ENCODE data around the gene DEDD. TPM values are rescaled to one million over a fixed set of nuclear protein-coding genes. Genes with fewer than 3 reads are reported as not detected.
A peak's percentile ranks its signal among the peaks of the same experiment; 100 is the strongest.

The DEDD gene, protein sequence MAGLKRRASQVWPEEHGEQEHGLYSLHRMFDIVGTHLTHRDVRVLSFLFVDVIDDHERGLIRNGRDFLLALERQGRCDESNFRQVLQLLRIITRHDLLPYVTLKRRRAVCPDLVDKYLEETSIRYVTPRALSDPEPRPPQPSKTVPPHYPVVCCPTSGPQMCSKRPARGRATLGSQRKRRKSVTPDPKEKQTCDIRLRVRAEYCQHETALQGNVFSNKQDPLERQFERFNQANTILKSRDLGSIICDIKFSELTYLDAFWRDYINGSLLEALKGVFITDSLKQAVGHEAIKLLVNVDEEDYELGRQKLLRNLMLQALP
- total RNA-seq = 39.1 and 64.8 TPM in 2 replicates

DNA sequence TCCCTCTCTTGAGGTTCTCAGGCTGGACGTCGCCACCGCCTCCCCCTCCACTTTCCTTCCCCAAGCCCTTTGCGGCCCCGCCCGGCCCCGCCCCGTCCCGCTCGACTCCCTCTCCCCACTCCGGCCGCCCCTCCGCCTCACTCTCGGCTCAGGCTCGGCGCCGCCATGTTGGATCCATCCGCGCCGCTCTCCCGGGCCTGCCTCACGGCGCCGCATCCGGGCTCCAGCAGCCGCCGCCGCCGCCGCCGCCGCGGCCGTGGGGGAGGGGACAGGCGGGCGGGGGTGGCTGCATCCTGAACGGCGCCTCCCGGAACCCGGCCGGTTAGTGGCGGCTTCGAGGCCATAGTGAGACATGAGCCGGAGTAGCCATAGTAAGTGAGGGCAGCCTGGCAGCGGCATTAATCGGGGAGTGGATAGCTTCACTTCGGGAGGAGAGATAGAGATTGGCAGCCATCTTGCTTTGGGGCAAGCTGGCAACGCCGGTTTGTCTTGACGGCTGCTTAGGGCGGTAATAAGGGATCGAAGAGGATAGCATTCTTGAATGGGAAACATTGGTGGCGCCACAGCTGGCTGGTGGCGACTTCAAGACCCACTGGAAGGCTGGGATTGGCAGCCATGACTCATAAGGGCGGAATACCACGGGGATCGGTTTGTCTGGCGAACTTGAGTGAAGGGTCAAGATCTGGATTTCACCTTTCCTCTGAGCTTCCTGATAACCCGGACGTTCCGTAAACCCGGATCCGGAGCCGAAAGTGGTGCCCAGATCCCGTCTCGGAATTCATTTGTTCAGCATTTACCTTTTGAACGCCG lies at the start of gene DEDD:
Gene DEDD, minus strand, starts transcription at position 258 of the 810 bp plus-strand sequence. CDS start 8,205 bp downstream, outside the sequence.
- peak; percentile 97 for DNase-seq

DNA sequence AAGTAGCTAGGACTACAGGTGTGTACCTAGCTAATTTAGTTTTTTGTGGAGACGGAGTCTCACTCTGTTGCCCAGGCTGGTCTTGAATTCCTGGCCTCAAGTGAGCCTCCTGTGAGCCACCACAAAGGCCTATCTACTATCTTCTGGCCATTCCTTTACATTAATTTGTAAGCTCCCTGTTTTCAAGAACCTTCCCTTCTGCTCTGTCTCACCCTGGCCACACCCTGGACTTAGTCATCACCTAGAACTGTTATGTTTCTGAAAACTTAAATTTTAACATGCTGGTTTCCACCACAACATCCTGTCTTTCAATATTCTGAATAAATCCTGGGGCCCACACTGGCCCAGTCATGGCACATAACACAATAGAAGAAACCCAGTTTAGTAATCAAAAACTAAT lies 49.7 kb upstream of the DEDD start:
- DNase-seq = no peak

DNA sequence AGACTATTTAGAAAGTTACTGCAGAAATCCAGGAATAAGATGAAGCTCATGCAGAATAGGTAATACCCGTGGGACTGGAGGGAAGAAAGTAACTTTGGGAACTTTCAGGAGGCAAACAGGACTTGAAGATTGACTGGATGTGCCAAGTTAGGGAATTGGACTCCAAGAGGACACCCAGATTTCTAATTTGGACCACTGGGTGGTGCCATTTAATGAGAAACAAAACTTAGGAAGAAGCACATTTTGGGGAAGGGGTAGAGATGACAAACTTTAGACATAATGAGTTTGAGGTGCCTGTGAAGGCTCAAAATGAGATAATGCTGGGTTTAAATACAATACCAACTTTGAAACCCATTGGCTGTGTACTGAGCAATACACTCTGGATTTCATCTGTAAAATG lies 48.2 kb upstream of the DEDD start:
- peak; percentile 58 for DNase-seq

DNA sequence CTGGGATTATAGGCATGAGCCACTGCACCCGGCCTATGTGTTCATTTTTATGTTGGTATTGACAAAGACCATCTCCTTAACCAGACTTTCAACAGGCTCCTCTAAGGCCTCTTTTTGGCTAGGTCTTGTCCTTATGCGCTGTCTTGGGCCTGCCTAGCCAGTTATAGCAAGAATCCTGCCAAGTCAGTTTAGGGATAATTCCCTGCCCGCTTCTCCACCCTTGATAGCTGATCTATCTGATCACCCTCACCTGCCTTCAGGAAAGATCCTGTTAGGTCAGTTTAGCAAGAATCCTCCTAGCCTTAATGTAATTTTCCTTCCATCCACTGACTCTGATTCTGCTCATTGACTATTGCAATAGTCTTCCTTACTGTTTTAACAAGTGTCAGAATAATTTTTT lies 47.2 kb upstream of the DEDD start:
- no peak for DNase-seq

DNA sequence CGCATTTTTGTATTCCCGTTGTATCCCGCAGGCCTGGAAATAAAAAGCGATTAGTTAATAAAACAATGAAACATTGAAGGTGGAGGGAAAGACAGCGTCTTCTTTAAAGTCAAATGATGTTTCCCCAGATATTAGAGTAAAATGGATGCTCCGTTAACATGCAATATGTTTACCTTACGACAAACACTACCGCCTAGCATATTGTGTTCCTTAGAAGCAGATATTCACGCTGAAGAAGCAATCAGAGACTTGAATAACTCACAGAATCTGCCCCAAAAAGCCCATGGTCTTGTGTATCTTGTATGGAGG lies 45.4 kb upstream of the DEDD start:
- DNase-seq = no peak

DNA sequence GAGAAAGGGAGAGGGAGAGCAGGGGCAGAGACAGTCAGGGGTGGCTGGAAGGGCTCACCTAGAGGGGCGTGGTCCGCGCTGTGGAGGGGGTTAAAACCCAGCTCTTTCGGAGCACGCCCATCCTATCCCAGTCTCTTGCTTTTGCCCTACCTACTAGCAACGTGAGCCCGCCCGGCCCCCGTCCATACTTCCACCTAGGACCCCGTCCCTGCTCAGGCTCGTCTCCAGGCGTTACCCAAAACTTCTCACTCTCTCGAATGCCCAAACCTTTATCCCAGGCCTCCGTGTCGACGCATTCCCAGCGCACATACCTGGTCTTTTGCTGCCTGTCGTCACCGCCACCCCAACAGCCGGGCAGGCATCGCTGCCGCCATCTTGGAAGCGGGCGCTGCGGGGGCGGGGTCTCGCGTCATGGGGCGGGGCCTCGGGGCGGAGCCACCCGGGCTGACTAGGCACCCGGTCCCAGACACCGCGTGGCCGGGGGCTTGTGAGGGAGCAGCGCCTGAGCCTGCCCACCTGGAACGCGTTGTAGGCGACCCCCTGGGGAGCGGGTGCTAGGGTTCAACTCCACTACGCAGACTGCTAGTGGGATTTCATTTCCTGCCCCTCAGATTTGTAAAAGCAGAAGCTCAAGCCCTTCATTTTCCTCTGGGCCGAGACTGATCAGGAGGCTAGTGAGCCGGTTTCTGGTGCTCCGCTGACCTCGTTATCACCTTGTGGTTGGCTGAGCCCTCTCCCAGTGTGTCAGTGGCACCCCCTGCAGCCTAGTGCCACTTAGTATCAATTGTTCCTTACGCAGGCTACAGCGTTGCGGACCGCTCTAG lies 44.9 kb upstream of the DEDD start, which contains the start of gene B4GALT3:
Gene B4GALT3, minus strand, starts transcription at position 396 of the 824 bp plus-strand sequence. CDS start 1,447 bp downstream, outside the sequence.
- peak; percentile 87 for DNase-seq

DNA sequence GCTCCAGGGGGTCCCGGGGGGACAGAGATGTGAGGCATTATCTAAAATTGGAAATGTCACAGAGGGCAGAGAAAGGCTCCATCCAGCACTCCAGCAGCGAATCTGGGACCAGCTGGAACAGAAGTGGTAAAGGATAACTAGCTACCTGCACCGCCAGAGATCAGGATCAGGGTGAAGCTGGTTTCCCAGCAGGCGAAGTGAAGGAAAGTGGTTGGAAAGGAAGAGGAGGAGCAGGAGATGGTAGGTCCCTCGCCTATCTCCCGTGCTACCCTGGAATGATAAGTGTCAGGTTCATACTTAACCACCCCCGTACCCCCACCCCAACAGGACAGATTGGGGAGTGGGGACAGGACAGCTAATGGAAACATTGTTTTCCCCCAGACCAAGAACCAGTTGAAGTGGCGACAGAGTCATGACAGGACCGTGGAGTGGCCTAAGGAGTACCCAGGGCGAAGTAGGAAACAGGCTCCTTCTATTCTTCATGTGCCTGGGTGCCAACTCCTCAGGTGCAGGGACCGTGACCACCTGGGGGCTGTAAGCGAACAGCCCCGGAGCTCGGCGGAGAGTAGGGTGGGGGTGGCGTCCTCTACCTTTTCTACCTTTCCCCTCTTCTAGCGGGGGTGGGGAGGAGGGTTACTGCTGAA lies 44.1 kb upstream of the DEDD start:
- no peak for DNase-seq

DNA sequence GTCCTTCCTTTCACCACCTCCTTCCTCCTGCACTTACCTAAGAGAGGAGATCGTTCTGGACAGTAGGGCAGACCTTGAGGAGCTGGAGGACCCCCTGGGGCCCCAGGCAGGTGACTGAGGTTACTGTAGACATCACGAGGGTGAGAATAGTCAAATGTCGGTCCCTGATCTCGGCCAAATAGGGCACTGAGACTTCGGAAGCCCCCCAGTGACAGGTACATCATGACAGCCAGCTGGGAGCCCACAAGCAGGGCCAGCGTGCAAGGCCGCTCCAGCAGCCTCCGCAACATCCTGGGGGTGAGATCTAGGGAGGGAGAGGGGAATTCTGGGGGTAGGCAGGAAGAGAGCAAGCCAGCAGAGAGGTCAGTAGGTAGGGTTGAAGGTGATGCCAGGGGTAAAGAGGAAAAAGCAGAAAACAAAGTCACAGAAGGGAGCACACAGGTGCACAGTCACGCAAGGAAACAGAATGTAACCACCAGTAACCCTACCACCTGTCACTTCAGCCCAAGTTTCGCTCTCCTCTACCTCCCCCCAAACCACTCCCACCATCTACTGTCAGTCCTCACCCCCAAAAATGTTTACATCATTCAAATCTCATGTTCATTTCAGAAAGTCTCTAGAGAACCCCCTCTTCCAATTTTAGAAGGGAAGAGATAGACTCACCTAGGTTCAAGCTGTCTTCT lies 43.4 kb upstream of the DEDD start:
- no peak for DNase-seq

DNA sequence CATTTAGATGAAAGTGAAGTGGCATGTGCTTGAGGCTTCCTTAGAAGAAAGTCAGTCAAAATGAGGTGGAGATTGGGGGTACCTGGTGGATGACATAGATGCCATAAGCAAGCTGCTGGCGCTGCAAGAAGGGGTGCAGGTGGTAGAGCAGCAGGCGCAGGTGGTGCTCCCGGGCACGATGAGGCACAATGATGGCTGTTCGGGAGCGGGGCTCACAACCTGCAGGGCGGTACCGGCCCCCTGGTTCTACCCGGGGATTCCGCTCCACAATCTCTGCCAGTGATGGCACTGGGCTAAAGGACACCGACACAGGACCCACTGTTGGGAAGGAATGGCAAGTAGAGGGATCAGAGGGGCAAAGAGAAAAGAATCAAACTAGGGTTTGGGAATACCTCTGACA lies 42.4 kb upstream of the DEDD start:
- no peak for DNase-seq

DNA sequence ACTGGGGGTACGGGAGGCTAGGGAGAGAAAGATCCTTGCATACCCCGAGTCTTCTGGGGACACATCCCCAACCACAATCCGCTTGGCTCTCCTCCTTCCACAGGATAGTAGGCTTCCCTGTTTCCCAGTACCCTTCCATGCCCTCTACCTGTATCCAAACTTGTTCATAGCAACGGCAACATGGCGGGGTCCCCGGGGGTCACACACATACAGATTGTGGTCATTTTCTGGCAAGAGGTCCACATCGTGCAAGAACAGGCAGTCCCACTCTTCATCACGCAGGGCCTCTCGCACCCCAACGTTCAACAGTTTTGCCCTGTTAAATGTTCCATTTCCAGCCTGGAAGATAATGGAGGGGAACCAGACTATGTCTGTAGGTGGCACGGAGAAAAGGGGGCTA lies 41.2 kb upstream of the DEDD start:
- no peak for DNase-seq

DNA sequence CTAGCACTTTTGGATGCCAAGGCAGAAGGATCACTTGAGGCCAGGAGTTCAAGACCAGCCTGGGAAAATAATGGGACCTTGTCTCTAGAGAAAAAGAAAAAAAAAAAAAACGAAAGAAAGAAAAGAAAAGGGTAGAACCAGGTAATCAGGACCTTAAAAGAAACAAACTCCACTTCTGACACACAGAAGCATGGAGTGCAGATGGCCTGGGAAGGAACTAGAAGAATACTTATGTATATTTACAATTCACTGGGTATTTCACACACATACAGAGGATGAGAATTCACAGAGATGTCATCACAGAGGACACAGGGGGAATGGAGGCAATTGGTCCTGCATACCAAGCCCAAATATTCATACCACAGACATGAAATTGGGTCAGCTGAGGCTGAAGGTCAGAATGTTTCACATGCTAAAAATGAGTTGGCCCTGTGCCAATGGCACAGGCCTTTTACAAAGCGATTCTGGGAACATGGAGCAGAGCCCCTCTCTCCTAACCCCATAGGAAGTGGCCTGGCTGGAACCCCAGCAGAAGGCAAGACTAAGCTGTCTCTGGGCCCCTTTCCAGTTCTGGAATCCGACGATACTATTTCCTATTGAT lies 40.4 kb upstream of the DEDD start:
- no peak for DNase-seq

DNA sequence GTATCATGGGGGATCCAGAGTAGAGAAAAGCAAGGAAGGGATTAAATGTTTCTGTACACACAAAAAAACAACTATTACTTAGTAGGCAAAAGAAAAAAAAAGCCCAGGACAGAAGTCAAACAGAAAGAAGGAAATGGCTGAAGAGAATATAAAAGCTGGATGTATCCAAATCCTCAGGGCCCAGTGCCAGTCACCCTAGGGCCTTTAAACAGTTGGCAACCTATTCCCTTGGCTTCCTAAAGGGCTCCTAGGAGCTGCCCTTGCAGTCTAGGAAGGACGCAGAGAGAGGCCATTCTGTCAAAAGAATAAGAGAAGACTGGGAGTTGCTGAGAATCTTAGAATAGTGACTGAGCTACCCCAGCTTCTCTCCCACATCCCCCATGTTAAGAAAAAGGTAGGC lies 39.9 kb upstream of the DEDD start:
- no peak for DNase-seq

DNA sequence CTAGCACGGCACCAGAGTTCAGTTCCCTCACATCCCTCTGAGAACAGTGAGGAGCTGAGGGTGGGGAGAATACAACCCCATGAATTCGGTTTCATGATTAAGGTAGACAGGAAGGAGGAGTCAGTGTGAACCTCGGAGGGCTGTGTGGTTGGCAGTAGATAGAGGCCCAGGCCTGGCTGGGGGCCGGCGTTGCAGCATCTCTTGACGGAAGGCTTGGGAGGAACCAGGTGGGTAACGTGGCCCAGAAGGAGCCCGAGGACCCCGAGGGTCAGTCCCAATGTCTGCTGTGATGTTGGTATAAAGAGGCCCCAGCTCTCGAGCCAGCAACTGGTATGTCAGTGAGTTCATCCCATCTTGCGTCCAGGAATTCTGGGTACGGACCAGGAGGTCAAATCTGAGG lies 39.2 kb upstream of the DEDD start:
- no peak for DNase-seq

DNA sequence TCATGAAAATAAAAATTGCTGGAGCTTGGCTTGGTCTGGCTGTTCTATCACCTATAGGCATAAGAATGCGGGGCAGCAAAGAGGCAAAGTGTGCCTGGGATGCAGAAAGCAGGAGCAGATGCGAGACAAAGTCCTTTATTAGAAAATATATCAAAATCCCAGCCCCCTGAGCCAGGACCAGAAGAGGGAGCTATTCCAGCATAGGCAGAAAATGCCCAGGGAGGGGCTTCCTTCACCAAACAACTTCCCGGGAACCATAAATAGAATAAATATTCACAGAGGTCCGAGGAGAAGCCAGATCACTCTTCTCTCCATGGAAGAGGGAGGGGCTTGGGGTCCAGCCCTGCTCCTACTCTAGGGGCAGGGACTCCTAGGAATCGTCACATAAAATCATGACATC lies 38.7 kb upstream of the DEDD start:
- no peak for DNase-seq

DNA sequence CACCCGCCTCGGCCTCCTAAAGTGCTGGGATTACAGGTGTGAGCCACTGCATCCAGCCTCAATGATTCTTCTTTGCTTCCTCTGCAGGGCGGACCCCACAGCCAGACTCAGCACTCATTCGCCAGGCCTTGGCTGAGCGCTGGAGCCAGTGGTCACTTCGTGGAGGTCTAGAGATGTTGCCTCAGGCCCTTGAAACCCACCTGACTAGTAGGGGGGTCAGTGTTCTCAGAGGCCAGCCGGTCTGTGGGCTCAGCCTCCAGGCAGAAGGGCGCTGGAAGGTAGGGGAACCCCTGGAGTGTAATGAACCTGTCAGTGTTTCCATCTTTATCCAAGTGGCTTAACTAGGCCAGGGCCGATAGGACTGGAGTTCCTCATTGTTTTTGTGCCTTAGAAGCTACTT lies 36.4 kb upstream of the DEDD start:
- DNase-seq = no peak

DNA sequence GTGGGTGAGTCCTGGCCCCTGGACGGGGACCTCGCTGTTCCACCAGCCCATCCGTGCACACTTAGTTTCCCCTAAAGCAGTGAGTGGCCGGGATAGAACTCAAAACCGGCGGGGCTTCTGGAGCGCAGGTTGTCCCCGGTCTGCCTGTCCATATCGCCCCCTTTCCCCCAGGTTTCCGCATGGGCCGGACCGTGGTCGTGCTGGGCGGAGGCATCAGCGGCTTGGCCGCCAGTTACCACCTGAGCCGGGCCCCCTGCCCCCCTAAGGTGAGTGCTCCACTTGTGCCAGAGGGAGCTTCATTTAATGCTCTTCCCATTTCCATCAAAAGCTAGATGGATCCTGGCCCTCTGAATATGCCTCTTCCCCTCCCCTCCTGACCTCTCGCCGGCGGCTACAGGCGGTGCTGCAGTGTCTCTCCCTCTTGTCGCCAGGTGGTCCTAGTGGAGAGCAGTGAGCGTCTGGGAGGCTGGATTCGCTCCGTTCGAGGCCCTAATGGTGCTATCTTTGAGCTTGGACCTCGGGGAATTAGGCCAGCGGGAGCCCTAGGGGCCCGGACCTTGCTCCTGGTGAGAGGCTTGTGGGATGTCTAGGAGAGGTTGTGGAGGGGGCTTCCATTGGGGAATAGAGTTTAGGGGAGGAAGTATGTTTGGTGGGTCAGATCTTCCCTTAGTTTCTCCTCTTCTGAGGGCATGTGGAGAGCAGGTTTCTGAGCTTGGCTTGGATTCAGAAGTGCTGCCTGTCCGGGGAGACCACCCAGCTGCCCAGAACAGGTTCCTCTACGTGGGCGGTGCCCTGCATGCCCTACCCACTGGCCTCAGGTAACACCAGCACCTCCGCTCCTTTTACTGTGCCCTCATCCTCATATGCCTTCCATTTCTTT lies 34.4 kb upstream of the DEDD start:
- DNase-seq = peak; percentile 44

DNA sequence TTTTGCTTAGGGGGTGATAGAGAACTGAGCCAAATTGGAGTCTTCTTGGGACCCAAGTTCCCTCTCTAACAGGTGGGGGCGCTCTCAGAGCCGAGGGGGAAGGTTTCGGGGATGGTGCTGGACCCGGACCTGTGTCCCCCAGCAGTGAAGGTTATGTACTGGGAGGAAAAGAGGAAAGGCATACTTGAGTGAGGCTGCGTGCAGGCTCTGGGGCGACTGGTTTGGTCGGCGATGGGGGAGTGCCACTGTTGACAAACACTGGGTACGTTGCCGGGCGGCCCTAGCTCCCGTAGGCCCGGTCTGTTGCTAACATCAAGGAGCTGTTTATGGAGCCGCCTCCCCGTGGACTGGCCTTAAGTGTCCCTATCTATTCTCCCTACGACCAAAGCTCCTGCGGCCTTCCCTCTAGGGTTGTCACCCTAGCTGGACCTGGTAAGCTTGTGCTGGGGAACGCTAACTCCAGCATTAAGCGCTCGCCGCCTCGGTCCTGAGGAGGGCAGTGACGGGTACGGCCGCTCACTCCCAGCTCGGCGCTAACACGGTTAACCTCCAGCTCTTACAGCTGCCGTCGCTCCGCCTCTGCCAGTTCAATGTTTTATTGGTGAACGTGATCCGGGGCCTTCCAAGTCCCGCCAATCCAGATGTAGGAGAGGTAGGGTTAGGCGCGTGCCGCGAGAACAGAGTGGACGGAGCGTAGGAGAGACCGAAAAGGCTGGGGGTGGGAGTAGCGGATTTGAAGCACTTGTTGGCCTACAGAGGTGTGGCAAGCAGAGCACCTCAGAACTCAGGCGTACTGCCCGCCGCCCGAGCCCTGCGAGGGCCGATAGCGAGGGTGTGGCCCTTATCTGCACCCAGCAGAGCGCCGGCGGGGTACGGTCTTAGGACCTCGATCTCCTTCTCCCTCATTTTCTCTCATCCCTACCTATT lies 33.5 kb upstream of the DEDD start, which contains the start of gene PPOX:
Gene PPOX, plus strand, starts transcription at position 685 of the 927 bp plus-strand sequence. CDS start 422 bp downstream, outside the sequence.
- peak; percentile 99 for DNase-seq

DNA sequence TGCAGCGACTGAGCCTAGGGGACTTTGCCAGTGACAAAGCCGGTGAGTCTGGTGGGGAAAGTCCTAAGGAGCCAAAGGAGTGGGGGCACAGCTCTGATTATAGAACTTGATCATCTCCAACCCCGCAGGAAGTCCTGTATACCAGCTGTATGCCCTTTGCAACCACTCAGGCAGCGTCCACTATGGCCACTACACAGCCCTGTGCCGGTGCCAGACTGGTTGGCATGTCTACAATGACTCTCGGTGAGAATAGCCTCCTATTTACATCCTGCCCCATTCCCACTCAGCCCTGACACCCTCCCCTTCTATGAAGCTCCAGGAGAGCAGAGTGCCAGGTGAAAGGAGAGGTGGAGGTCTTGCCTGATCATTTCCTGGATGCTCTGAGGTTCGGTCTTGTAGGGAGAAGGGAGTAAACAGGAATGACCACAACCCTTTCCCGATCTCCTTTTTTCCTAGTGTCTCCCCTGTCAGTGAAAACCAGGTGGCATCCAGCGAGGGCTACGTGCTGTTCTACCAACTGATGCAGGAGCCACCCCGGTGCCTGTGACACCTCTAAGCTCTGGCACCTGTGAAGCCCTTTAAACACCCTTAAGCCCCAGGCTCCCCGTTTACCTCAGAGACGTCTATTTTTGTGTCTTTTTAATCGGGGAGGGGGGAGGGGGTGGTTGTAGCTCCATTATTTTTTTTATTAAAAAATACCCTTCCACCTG lies 32.6 kb upstream of the DEDD start:
- DNase-seq = no peak

DNA sequence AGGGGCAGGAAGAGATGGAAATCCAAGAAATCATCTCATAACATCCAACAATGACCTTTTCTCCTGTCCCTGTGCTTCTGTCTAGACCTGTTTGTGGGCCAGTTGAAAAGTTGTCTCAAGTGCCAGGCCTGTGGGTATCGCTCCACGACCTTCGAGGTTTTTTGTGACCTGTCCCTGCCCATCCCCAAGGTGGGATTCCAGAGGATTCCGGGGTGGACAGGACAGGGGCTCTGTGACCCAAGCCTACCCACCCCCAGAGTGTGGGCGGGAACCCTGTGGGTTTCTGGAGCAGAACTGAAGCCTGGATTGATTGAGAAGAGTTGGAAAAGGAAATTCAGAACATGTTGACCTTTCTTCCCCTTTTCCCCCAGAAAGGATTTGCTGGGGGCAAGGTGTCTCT lies 31.3 kb upstream of the DEDD start:
- no peak for DNase-seq
